WTC11 (cell line): Measurements from ENCODE around the gene GLYATL3. TPM values are rescaled to one million over a fixed set of nuclear protein-coding genes. Genes with fewer than 3 reads are reported as not detected.

Experiments
- ATAC-seq: fragments of 200-7000 bp; cut with Tn5 transposase; 2 replicates; pipeline ENCODE4 v1.10.0; 2021; ENCODE audit warnings: mild to moderate bottlenecking, moderate library complexity
- CTCF ChIA-PET: fragments of 300-600 bp; sonication (Branson Sonifier 250); formaldehyde crosslinking; loops from one replicate; lab custom pipeline; 2021; ENCODE audit warnings: antibody characterized with exemption; lab: Charles Lee
- POLR2A ChIA-PET: fragments of 350-600 bp; sonication (Branson Sonifier 250); formaldehyde crosslinking; loops from one replicate; lab custom pipeline; 2021; ENCODE audit warnings: antibody characterized with exemption; lab: Charles Lee
- DNase-seq: peaks from one replicate; pipeline ENCODE4 v3.0.0; 2021; ENCODE audit warnings: low spot score
- H3K27ac Mint-ChIP-seq: 2 replicates; pipeline ENCODE4 v1.8.0; 2021; ENCODE audit warnings: mixed read lengths
- H3K27me3 Mint-ChIP-seq: 2 replicates; pipeline ENCODE4 v1.8.0; 2021; ENCODE audit warnings: low read depth, mild to moderate bottlenecking, moderate library complexity, mixed read lengths
- H3K36me3 Mint-ChIP-seq: 2 replicates; pipeline ENCODE4 v1.8.0; 2021; ENCODE audit warnings: mixed read lengths
- H3K4me1 Mint-ChIP-seq: 2 replicates; pipeline ENCODE4 v1.8.0; 2022; ENCODE audit warnings: mixed read lengths
- H3K4me3 Mint-ChIP-seq: 2 replicates; pipeline ENCODE4 v1.8.0; 2021; ENCODE audit warnings: mild to moderate bottlenecking, moderate library complexity, mixed read lengths
- H3K9me3 Mint-ChIP-seq: 2 replicates; pipeline ENCODE4 v1.8.0; 2021; ENCODE audit warnings: mixed read lengths
- AR ChIP-seq: fragments of 250-450 bp; sonication (Bioruptor Pico); IDR thresholded peaks from 2 replicates; pipeline ENCODE4 v1.9.0; 2021; ENCODE audit warnings: mild to moderate bottlenecking
- ATF1 ChIP-seq: sonication (generic); formaldehyde crosslinking; IDR thresholded peaks from 2 replicates; pipeline ENCODE4 v1.8.1; 2023; ENCODE audit warnings: mild to moderate bottlenecking, moderate library complexity, missing genetic modification reagents
- ATF6 ChIP-seq: sonication (generic); formaldehyde crosslinking; IDR thresholded peaks from 2 replicates; pipeline ENCODE4 v1.8.1; 2023; ENCODE audit warnings: mild to moderate bottlenecking, missing genetic modification reagents
- CBFB ChIP-seq: sonication (generic); formaldehyde crosslinking; IDR thresholded peaks from 2 replicates; pipeline ENCODE4 v1.8.1; 2022; ENCODE audit warnings: mild to moderate bottlenecking, low read depth, missing genetic modification reagents
- ESRRA ChIP-seq: sonication (generic); formaldehyde crosslinking; IDR thresholded peaks from 2 replicates; pipeline ENCODE4 v1.8.1; 2022; ENCODE audit warnings: mild to moderate bottlenecking, missing genetic modification reagents, borderline replicate concordance
- GRHL2 ChIP-seq: fragments of 250-450 bp; sonication (Bioruptor Pico); IDR thresholded peaks from 2 replicates; pipeline ENCODE4 v1.8.0; 2022; ENCODE audit warnings: mild to moderate bottlenecking, moderate library complexity; ENCODE audit not compliant: insufficient replicate concordance, severe bottlenecking
- IRF2 ChIP-seq: sonication (generic); formaldehyde crosslinking; IDR thresholded peaks from 2 replicates; pipeline ENCODE4 v1.8.0; 2022; ENCODE audit warnings: low read depth, missing genetic modification reagents, borderline replicate concordance
- MAX ChIP-seq: sonication (generic); formaldehyde crosslinking; IDR thresholded peaks from 2 replicates; pipeline ENCODE4 v1.8.0; 2022; ENCODE audit warnings: mild to moderate bottlenecking, missing genetic modification reagents
- MLX ChIP-seq: sonication (generic); formaldehyde crosslinking; IDR thresholded peaks from 2 replicates; pipeline ENCODE4 v1.8.1; 2023; ENCODE audit warnings: mild to moderate bottlenecking, missing genetic modification reagents, moderate library complexity
- RELA ChIP-seq: sonication (generic); formaldehyde crosslinking; IDR thresholded peaks from 2 replicates; pipeline ENCODE4 v1.8.1; 2022; ENCODE audit warnings: missing genetic modification reagents, mild to moderate bottlenecking, borderline replicate concordance
- USF2 ChIP-seq: sonication (generic); formaldehyde crosslinking; IDR thresholded peaks from 2 replicates; pipeline ENCODE4 v1.8.1; 2023; ENCODE audit warnings: mild to moderate bottlenecking, missing genetic modification reagents, moderate library complexity
- ZNF232 ChIP-seq: sonication (generic); formaldehyde crosslinking; IDR thresholded peaks from 2 replicates; pipeline ENCODE4 v1.8.0; 2022; ENCODE audit warnings: mild to moderate bottlenecking, missing genetic modification reagents
- ZNF263 ChIP-seq: sonication (generic); formaldehyde crosslinking; IDR thresholded peaks from 2 replicates; pipeline ENCODE4 v1.8.1; 2022; ENCODE audit warnings: low read depth, mild to moderate bottlenecking, moderate library complexity, missing genetic modification reagents
- ZNF396 ChIP-seq: fragments of 250-450 bp; sonication (Bioruptor Pico); IDR thresholded peaks from 2 replicates; pipeline ENCODE4 v1.8.0; 2021; ENCODE audit warnings: mild to moderate bottlenecking, moderate library complexity, borderline replicate concordance
- ZSCAN18 ChIP-seq: fragments of 250-450 bp; sonication (Bioruptor Pico); IDR thresholded peaks from 2 replicates; pipeline ENCODE4 v2.1.2; 2022; ENCODE audit warnings: mild to moderate bottlenecking, moderate library complexity
- total RNA-seq: library from RNA; stranded (reverse); gene quantifications from 3 replicates; pipeline ENCODE4 v1.2.3, GENCODE V29; 2021
- TF ChIP-seq, protein P1 (sequence below): fragments of 250-450 bp; sonication (Bioruptor Pico); IDR thresholded peaks from 2 replicates; pipeline ENCODE4 v1.9.0; 2021; ENCODE audit warnings: mild to moderate bottlenecking
- TF ChIP-seq, protein P2 (sequence below): fragments of 250-450 bp; sonication (Bioruptor Pico); IDR thresholded peaks from 2 replicates; pipeline ENCODE4 v1.8.0; 2021; ENCODE audit warnings: mild to moderate bottlenecking

GLYATL3 gene
- total RNA-seq, 1 experiment from 2014 or later = not detected

GRCh38 chr6:49524541-49524940 is 24.8 kb downstream of the GLYATL3 start:
- Mint-ChIP-seq H3K27ac (no peak overlapping the region), H3K4me3 (no peak overlapping the region), H3K36me3 (no peaks in the 10 kb centered on the region), H3K9me3 (peaks cover under 1% of the 10 kb centered on the region; the same call in 1 of the 2 replicates), H3K4me1 (peaks cover 11% of the 10 kb centered on the region), H3K27me3 (no peaks in the 10 kb centered on the region)
- no peak for ATAC-seq
- ChIA-PET CTCF (no interaction called here), POLR2A (no interaction called here)
- no peak for DNase-seq
- TF ChIP-seq ATF6 (CRISPR knock-in tag) = no peak
- TF ChIP-seq, protein P1, sequence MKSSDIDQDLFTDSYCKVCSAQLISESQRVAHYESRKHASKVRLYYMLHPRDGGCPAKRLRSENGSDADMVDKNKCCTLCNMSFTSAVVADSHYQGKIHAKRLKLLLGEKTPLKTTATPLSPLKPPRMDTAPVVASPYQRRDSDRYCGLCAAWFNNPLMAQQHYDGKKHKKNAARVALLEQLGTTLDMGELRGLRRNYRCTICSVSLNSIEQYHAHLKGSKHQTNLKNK (CRISPR knock-in tag) = no peak
- no peak for TF ChIP-seq ZNF263 (CRISPR knock-in tag)
- TF ChIP-seq ZNF232 (CRISPR knock-in tag) = no peak
- TF ChIP-seq CBFB (CRISPR knock-in tag) = no peak
- TF ChIP-seq, all 79 proteins: peak for 0

- ChIA-PET CTCF (no interaction called here), POLR2A (no interaction called here)
- ATAC-seq (no peak; the same call in 1 of the 2 replicates), DNase-seq (no peak)
- peaks cover 6% of the 10 kb centered on the region; the same call in 1 of the 2 replicates for H3K9me3 Mint-ChIP-seq
- H3K27me3 Mint-ChIP-seq = no peaks in the 10 kb centered on the region
- H3K36me3 Mint-ChIP-seq = no peaks in the 10 kb centered on the region
- H3K27ac Mint-ChIP-seq = no peak overlapping the region
- no peak for TF ChIP-seq IRF2 (CRISPR knock-in tag)
- TF ChIP-seq, protein P2, sequence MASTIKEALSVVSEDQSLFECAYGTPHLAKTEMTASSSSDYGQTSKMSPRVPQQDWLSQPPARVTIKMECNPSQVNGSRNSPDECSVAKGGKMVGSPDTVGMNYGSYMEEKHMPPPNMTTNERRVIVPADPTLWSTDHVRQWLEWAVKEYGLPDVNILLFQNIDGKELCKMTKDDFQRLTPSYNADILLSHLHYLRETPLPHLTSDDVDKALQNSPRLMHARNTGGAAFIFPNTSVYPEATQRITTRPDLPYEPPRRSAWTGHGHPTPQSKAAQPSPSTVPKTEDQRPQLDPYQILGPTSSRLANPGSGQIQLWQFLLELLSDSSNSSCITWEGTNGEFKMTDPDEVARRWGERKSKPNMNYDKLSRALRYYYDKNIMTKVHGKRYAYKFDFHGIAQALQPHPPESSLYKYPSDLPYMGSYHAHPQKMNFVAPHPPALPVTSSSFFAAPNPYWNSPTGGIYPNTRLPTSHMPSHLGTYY = no peak
- H3K4me1 Mint-ChIP-seq = peaks cover 11% of the 10 kb centered on the region
- H3K4me3 Mint-ChIP-seq = no peak overlapping the region
Observed at GRCh38 chr6:49526598-49526997, 26.9 kb downstream of the GLYATL3 start.

DNA sequence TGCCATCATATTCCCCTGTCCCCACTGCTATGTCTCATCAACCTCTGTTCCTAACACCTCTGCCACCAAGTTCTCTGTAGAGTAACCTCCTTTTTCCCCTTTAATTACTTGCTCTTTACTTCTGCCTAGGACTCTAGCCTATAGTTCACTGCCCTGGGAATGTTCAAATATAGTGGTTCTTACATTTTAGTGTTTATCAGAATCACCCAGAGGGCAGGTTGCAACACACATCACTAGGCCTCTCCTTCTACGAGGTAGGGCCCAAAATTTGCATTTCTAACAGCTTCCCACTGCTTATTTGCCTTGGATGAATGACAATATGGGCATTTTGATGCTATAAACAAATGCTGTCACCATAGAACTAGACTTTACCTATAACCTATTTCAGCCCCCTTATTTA is 27.6 kb downstream of the GLYATL3 start:
- ATAC-seq (peak; percentile 38; the same call in 1 of the 2 replicates), DNase-seq (no peak)
- ChIA-PET CTCF (no interaction called here), POLR2A (interaction anchor here (1.2 kb wide), 1 partner anchor 17 kb away, joined by 10 read pairs; no protein-coding TSS in a partner anchor)
- no peaks in the 10 kb centered on the region for H3K27me3 Mint-ChIP-seq
- H3K4me3 Mint-ChIP-seq = no peak overlapping the region
- H3K9me3 Mint-ChIP-seq = peaks cover 6% of the 10 kb centered on the region; the same call in 1 of the 2 replicates
- H3K4me1 Mint-ChIP-seq = peaks cover 11% of the 10 kb centered on the region
- H3K36me3 Mint-ChIP-seq = no peaks in the 10 kb centered on the region
- H3K27ac Mint-ChIP-seq = no peak overlapping the region
- no peak for TF ChIP-seq RELA (CRISPR knock-in tag)
- TF ChIP-seq, protein P2 = no peak
- TF ChIP-seq USF2 = no peak
- TF ChIP-seq GRHL2 (CRISPR knock-in tag) = no peak
- TF ChIP-seq MAX = no peak
- no peak for TF ChIP-seq ZNF396 (CRISPR knock-in tag)
- TF ChIP-seq AR (CRISPR knock-in tag) = no peak
- TF ChIP-seq ATF1 = no peak
- TF ChIP-seq ZSCAN18 (CRISPR knock-in tag) = no peak
- no peak for TF ChIP-seq MLX (CRISPR knock-in tag)
- no peak for TF ChIP-seq ESRRA (CRISPR knock-in tag)
